WERI-Rb-1 (cell line): ENCODE results near the gene AAR2.

ENCODE experiments used
- DNase-seq: peaks from one replicate; pipeline ENCODE4 v3.0.0-alpha.2; 2020
- H3K27ac ChIP-seq: fragments of 250-450 bp; sonication (Bioruptor Pico); 2 replicates; pipeline ENCODE4 v1.5.1; 2020; ENCODE audit warnings: mild to moderate bottlenecking, moderate library complexity
- H3K27me3 ChIP-seq: fragments of 250-450 bp; sonication (Bioruptor Pico); 2 replicates; pipeline ENCODE4 v1.5.1; 2021; ENCODE audit warnings: mild to moderate bottlenecking, low read depth, moderate library complexity; ENCODE audit not compliant: insufficient read depth, severe bottlenecking
- H3K36me3 ChIP-seq: fragments of 250-450 bp; sonication (Bioruptor Pico); 2 replicates; pipeline ENCODE4 v1.5.1; 2020; ENCODE audit warnings: mild to moderate bottlenecking, moderate library complexity
- H3K4me3 ChIP-seq: 2 replicates; pipeline ENCODE4 v1.5.1; 2011; ENCODE audit warnings: low read depth, mild to moderate bottlenecking, control low read depth, low read length
- H3K9me3 ChIP-seq: fragments of 250-450 bp; sonication (Bioruptor Pico); 2 replicates; pipeline ENCODE4 v1.5.1; 2021; ENCODE audit warnings: mild to moderate bottlenecking, moderate library complexity; ENCODE audit not compliant: severe bottlenecking
- TF ChIP-seq, protein P1 (sequence below): IDR thresholded peaks from 2 replicates; pipeline ENCODE4 v1.5.1; 2011; ENCODE audit warnings: low read depth, mild to moderate bottlenecking, control low read depth, inconsistent platforms, low read length

AAR2 gene

DNA sequence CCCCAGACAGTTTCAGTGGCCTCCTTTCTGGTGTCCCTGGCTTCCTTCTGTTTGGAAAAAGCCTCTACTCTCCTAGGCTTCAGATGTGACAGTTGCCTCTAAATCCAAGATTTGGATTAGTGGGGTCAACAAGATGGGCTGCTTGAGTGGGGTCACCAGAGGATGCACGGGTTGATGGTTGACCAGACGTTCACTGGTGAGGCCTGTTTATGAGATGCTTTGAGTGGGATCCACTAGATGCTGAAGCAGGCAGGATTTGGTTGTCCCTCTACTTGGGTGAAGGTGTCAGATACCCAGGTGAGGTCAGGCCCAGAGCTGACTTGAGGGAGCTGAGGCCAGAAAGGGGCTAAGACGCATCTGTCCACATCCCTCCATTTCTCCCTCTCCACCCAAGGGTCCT, 61.8 kb downstream of the AAR2 start:
- Histone ChIP-seq H3K36me3 (no peaks in the 10 kb centered on the region), H3K9me3 (no peaks in the 10 kb centered on the region), H3K27me3 (no peaks in the 10 kb centered on the region), H3K4me3 (no peak overlapping the region), H3K27ac (peak overlapping the region; percentile 47)
- DNase-seq: peak; percentile 67
- TF ChIP-seq, protein P1, sequence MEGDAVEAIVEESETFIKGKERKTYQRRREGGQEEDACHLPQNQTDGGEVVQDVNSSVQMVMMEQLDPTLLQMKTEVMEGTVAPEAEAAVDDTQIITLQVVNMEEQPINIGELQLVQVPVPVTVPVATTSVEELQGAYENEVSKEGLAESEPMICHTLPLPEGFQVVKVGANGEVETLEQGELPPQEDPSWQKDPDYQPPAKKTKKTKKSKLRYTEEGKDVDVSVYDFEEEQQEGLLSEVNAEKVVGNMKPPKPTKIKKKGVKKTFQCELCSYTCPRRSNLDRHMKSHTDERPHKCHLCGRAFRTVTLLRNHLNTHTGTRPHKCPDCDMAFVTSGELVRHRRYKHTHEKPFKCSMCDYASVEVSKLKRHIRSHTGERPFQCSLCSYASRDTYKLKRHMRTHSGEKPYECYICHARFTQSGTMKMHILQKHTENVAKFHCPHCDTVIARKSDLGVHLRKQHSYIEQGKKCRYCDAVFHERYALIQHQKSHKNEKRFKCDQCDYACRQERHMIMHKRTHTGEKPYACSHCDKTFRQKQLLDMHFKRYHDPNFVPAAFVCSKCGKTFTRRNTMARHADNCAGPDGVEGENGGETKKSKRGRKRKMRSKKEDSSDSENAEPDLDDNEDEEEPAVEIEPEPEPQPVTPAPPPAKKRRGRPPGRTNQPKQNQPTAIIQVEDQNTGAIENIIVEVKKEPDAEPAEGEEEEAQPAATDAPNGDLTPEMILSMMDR: no peak

GRCh38 chr20:36298795-36299339, 62.6 kb downstream of the AAR2 start:
- no peaks in the 10 kb centered on the region for H3K36me3 ChIP-seq
- no peaks in the 10 kb centered on the region for H3K27me3 ChIP-seq
- TF ChIP-seq, protein P1: no peak
- DNase-seq: no peak
- H3K9me3 ChIP-seq: no peaks in the 10 kb centered on the region
- H3K4me3 ChIP-seq: no peak overlapping the region
- H3K27ac ChIP-seq: no peak overlapping the region

DNA sequence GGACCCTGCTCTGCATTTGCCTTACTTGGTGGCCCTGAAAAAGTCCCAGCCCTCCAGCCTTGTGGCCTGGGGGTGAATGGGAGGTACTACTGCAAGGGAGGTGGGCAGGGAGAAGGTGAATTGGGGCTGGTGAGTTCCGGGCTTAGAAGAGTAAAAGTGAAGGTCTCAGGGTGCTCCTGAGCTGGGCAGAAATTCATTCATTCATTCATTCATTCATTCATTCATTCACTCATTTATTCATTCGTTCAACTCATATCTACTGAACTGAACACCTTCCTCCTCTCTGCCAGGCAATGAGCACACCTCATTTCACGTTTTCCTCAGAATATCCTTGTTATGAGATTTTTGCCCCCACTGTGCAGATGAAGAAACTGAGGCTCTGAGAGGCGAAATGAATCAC, 63.2 kb downstream of the AAR2 start:
- DNase-seq: no peak
- TF ChIP-seq, protein P1: no peak
- no peaks in the 10 kb centered on the region for H3K27me3 ChIP-seq

DNA sequence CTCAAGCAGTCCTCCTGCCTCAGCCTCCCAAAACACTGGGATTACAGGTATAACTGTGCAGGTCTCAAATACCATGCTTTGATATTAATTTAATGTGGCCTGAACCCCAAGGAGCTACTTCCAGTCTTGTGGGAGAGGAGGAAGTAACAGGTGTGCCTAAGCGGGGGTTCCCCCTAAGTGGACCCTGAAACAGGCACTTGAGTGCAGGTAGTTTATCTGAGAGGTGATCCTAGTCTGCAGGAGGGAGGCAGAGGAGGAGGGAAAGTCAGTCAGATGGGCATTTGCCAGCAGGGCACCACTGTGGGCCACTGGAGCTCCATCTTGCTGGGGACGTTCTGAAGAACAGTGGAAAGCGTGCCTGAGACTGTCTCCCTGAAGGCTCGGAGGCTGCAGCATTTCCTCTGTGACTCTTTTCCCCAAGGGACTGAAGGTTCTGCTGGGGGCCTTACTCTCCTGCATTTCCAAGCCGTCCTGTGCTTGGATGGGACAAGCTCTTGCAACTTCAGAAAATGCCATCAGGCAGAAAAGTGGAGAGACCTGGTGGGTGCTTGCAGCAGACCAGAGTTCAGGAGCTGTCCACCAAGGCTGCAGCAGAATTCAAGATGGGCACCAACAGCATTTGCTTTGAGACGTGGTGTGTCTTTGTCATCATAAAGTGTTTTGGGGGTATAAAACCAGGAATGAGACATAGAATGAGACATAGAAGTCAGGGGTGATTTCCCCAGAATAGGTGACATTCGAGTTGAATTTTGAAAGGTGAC, 65.3 kb downstream of the AAR2 start:
- Histone ChIP-seq H3K36me3 (no peaks in the 10 kb centered on the region), H3K27ac (no peak overlapping the region), H3K4me3 (no peak overlapping the region), H3K27me3 (no peaks in the 10 kb centered on the region), H3K9me3 (no peaks in the 10 kb centered on the region)
- DNase-seq: no peak
- TF ChIP-seq, protein P1: no peak

More for the DNA sequence above, 63.2 kb downstream of the AAR2 start:
- H3K36me3 ChIP-seq: no peaks in the 10 kb centered on the region
- no peak overlapping the region for H3K4me3 ChIP-seq
- H3K27ac ChIP-seq: no peak overlapping the region
- H3K9me3 ChIP-seq: no peaks in the 10 kb centered on the region

GRCh38 chr20:36303020-36303595, 66.8 kb downstream of the AAR2 start:
- Histone ChIP-seq H3K9me3 (no peaks in the 10 kb centered on the region), H3K36me3 (no peaks in the 10 kb centered on the region), H3K27ac (no peak overlapping the region), H3K4me3 (no peak overlapping the region), H3K27me3 (no peaks in the 10 kb centered on the region)
- TF ChIP-seq, protein P1: no peak
- DNase-seq: no peak
